ENCODE results near the gene CPB1.

DNA sequence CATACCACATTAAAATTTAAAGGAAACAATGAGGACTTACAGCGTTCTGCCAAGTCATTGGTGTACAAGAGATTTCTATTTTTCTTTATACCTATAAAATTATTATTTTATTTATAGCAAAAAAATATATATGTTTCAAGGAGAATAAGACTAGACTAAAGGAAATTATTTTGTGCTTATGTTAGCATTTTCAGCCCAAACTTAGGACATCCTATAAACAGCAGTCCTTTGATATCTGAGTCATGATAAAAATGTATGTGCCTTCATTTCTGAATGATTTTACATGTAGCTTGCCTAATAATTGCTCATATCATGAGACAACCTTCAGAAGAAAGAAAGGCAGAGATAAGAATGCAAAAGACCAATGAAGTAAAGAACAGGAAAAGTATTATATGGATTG, 20.8 kb downstream of the CPB1 start:
- TF ChIP-seq, protein P1, sequence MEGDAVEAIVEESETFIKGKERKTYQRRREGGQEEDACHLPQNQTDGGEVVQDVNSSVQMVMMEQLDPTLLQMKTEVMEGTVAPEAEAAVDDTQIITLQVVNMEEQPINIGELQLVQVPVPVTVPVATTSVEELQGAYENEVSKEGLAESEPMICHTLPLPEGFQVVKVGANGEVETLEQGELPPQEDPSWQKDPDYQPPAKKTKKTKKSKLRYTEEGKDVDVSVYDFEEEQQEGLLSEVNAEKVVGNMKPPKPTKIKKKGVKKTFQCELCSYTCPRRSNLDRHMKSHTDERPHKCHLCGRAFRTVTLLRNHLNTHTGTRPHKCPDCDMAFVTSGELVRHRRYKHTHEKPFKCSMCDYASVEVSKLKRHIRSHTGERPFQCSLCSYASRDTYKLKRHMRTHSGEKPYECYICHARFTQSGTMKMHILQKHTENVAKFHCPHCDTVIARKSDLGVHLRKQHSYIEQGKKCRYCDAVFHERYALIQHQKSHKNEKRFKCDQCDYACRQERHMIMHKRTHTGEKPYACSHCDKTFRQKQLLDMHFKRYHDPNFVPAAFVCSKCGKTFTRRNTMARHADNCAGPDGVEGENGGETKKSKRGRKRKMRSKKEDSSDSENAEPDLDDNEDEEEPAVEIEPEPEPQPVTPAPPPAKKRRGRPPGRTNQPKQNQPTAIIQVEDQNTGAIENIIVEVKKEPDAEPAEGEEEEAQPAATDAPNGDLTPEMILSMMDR (IDR thresholded peaks at IDR 0.05; ENCODE audit: low read depth, low read length, poor library complexity, severe bottlenecking), result no peak
- TF ChIP-seq EZH2phosphoT487 (IDR thresholded peaks at IDR 0.05; ENCODE audit: borderline replicate concordance, low read length), result no peak
